GM12872 (cell line): ENCODE measurements around the gene PTPN11.

Experiments
- TF ChIP-seq, protein P1 (sequence below): IDR thresholded peaks from 3 replicates; pipeline ENCODE4 v1.5.1; 2011; ENCODE audit warnings: low read depth, mild to moderate bottlenecking, low read length, moderate library complexity; ENCODE audit not compliant: insufficient read depth

PTPN11 gene

GRCh38 chr12:112537710-112538396, 119.1 kb downstream of the PTPN11 start:
- TF ChIP-seq, protein P1, sequence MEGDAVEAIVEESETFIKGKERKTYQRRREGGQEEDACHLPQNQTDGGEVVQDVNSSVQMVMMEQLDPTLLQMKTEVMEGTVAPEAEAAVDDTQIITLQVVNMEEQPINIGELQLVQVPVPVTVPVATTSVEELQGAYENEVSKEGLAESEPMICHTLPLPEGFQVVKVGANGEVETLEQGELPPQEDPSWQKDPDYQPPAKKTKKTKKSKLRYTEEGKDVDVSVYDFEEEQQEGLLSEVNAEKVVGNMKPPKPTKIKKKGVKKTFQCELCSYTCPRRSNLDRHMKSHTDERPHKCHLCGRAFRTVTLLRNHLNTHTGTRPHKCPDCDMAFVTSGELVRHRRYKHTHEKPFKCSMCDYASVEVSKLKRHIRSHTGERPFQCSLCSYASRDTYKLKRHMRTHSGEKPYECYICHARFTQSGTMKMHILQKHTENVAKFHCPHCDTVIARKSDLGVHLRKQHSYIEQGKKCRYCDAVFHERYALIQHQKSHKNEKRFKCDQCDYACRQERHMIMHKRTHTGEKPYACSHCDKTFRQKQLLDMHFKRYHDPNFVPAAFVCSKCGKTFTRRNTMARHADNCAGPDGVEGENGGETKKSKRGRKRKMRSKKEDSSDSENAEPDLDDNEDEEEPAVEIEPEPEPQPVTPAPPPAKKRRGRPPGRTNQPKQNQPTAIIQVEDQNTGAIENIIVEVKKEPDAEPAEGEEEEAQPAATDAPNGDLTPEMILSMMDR: no peak

DNA sequence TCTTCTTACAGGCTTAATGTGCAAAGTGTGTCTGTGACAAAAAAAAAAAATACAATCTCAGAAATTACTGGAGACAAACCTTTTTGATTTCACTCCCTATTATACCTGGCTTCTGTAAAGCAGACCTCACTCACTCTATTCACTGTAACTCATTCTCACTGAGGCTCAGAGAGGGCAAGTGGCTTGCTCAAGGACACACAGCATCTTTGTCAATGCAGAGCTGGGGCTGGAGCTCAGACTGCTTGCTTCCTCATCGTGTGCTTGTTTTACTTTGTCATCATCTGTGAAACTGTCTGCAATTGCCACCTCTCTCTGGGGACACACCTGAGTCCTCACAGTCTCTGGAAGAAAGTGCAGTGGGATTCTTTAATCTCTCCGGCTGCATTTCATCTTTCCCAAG, 120.0 kb downstream of the PTPN11 start:
- TF ChIP-seq, protein P1: no peak

DNA sequence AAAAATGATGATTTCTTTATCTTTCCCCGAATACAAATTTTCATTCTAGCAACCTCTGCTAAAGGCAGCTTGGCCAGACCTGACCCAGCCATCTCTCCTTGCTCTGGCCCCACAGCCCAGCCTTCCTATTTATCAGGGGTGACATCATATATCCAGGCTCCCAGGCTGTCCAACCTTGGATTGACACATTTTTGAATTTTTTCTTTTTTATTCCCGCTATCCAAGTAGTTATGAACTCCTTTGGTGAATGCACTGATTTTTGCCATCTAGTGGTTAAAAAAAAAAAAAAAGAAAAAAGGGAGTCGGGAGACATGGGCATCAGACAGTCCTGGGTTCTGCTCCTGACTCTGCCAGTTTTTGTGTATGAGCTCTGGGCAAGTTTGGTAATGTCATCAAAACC, 120.5 kb downstream of the PTPN11 start:
- TF ChIP-seq, protein P1: no peak

DNA sequence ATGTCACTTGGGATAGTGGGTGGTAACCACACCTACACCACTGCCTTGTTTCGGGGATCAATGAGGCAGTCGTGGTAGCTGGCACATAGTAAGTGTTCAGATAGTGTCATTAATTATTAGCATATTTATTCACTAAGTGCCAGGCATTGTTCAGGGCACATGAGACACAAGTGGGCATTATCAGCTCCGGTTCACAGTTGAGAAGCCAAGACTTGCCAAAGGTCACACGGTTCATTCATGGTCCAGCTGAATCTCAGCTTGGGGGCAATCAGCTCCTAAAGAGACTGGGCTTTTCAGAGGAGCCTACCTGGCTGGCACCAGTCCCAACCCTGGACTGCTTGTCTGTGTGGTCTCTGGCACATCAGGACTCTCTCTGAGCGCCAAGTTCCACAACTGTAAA, 121.3 kb downstream of the PTPN11 start:
- TF ChIP-seq, protein P1: no peak

- TF ChIP-seq, protein P1: no peak
Observed at GRCh38 chr12:112543751-112544150, 125.0 kb downstream of the PTPN11 start.

GRCh38 chr12:112546339-112546738, 127.6 kb downstream of the PTPN11 start:
- TF ChIP-seq, protein P1: no peak

DNA sequence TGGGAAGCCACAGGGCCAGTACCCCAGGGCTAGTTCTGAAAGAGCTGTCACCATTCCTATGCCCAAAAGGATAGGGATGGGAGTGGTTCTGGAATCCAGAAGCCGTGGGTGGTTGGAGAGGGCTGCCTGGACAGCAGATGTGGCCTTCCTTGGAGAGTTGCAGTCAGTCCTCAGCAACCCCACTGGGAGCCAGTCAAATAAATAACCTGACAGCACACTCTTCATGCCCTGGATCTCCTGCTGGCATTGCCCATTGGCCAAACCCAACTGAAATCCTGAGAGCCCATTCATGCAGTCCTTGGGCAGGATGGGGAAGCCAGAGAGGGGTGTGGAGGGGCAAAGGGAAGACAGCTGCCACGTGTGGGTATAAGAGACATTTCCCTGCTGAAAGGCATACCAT, 128.2 kb downstream of the PTPN11 start:
- TF ChIP-seq, protein P1: no peak

GRCh38 chr12:112549031-112549430, 130.3 kb downstream of the PTPN11 start:
- TF ChIP-seq, protein P1: no peak
